Progenitor cell of endocrine pancreas (in vitro differentiated cells): Measurements from ENCODE around the gene POU6F1. TPM values are rescaled to one million over a fixed set of nuclear protein-coding genes. Genes with fewer than 3 reads are reported as not detected.
"Not testable (repeated sequence)": the region's sequence is repeated elsewhere in the genome, so short reads cannot be mapped to it uniquely, and the experiment has no call there.

ENCODE experiments used
- DNase-seq: peaks from one replicate; pipeline ENCODE4 v3.0.0; 2021; ENCODE audit warnings: low spot score; ENCODE audit not compliant: unreplicated experiment
- H3K27ac Mint-ChIP-seq: 2 replicates; pipeline ENCODE4 v1.8.0; 2021; ENCODE audit warnings: mild to moderate bottlenecking, moderate library complexity, mixed read lengths
- H3K27me3 Mint-ChIP-seq: 2 replicates; pipeline ENCODE4 v1.8.0; 2021; ENCODE audit warnings: mixed read lengths
- H3K36me3 Mint-ChIP-seq: 2 replicates; pipeline ENCODE4 v1.8.0; 2022; ENCODE audit warnings: mixed read lengths; ENCODE audit not compliant: insufficient read depth
- H3K4me1 Mint-ChIP-seq: 2 replicates; pipeline ENCODE4 v1.8.0; 2021; ENCODE audit warnings: low read depth, mixed read lengths
- H3K4me3 Mint-ChIP-seq: 2 replicates; pipeline ENCODE4 v1.8.0; 2021; ENCODE audit warnings: low read depth, mild to moderate bottlenecking, moderate library complexity, mixed read lengths
- H3K9me3 Mint-ChIP-seq: 2 replicates; pipeline ENCODE4 v1.8.0; 2021; ENCODE audit warnings: low read depth, mixed read lengths
- total RNA-seq: library from RNA; stranded (reverse); gene quantifications from 2 replicates; pipeline ENCODE4 v1.2.1, GENCODE V29; 2021
- TF ChIP-seq, protein P1 (sequence below): fragments of 200-600 bp; sonication (generic); IDR thresholded peaks from one replicate; pipeline ENCODE4 v1.5.0; 2021; ENCODE audit warnings: antibody characterized with exemption, mild to moderate bottlenecking; ENCODE audit not compliant: unreplicated experiment

POU6F1 gene
- total RNA-seq, 1 donor from 2014 or later: 8.2 TPM

DNA sequence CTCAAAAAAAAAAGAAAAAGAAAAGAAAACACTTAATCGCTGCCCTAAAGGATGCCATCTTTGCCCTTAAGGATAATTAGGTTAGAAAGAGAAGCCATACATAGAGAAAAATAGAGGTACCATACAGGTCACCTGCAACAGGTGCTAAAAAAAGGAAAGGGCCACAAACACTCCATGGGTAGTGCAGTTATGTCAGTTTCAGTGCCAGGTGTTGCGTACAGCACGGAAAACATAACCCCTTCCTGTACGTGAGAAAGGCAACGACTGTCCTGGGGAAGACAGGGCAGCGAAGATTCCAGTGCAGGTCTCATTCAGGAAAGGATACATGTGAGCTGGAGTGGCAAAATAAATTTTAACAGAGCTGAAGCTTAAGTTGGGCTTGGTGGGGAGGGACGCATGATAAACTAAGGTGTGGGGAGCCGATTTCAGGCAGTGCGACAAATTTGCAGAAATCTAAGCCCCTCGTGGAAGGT, 20.2 kb upstream of the POU6F1 start:
- Mint-ChIP-seq H3K4me1 (peaks cover 6% of the 10 kb centered on the region), H3K27me3 (no peaks in the 10 kb centered on the region), H3K4me3 (peak overlapping the region; percentile 96), H3K27ac (peak overlapping the region; percentile 100), H3K36me3 (peaks cover 12% of the 10 kb centered on the region), H3K9me3 (no peaks in the 10 kb centered on the region)
- TF ChIP-seq, protein P1, sequence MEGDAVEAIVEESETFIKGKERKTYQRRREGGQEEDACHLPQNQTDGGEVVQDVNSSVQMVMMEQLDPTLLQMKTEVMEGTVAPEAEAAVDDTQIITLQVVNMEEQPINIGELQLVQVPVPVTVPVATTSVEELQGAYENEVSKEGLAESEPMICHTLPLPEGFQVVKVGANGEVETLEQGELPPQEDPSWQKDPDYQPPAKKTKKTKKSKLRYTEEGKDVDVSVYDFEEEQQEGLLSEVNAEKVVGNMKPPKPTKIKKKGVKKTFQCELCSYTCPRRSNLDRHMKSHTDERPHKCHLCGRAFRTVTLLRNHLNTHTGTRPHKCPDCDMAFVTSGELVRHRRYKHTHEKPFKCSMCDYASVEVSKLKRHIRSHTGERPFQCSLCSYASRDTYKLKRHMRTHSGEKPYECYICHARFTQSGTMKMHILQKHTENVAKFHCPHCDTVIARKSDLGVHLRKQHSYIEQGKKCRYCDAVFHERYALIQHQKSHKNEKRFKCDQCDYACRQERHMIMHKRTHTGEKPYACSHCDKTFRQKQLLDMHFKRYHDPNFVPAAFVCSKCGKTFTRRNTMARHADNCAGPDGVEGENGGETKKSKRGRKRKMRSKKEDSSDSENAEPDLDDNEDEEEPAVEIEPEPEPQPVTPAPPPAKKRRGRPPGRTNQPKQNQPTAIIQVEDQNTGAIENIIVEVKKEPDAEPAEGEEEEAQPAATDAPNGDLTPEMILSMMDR: no peak
- no peak for DNase-seq

DNA sequence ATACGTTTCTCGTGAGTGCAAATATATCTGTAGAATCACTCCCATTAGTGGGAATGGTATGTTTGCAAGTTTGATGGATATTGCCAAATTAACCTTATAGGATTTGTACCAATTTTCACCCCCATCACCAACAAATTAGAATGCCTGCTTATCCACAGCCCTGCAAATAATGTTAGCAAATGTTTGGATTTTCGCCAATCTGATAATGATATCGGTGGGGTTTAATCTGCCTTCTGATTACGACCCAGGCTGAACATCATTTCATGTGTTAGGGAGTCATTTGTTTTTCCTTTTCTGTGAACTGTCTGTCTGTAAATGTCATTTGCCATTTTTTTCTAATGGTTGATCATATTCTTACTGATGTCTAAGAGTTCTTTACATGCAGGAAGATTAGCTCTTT, 16.7 kb upstream of the POU6F1 start:
- TF ChIP-seq, protein P1: no peak
- Mint-ChIP-seq H3K9me3 (no peaks in the 10 kb centered on the region), H3K36me3 (no peaks in the 10 kb centered on the region), H3K27me3 (no peaks in the 10 kb centered on the region), H3K27ac (no peak overlapping the region), H3K4me3 (no peak overlapping the region), H3K4me1 (peaks cover 3% of the 10 kb centered on the region)
- DNase-seq: no peak

DNA sequence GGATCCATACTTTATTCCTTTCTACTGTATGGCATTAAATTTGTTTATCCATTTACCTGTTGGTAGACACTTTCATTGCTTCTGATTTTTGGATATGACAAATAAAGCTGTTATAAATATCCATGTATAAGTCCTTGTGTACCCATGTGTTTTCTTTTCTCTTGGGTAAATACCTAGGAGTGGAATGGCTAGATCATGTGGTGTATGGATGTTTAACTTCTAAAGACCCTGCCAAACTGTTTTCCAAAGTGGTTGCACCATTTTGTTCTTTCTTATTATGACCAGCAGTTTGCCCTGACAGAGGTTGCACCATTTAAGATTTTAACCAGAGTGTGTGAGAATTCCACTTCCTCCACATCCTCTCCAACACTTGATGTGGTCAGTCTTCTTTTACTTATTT, 14.8 kb upstream of the POU6F1 start:
- Mint-ChIP-seq H3K27me3 (no peaks in the 10 kb centered on the region), H3K9me3 (no peaks in the 10 kb centered on the region), H3K4me3 (no peak overlapping the region), H3K36me3 (no peaks in the 10 kb centered on the region), H3K4me1 (no peaks in the 10 kb centered on the region), H3K27ac (no peak overlapping the region)
- TF ChIP-seq, protein P1: no peak
- DNase-seq: no peak

DNA sequence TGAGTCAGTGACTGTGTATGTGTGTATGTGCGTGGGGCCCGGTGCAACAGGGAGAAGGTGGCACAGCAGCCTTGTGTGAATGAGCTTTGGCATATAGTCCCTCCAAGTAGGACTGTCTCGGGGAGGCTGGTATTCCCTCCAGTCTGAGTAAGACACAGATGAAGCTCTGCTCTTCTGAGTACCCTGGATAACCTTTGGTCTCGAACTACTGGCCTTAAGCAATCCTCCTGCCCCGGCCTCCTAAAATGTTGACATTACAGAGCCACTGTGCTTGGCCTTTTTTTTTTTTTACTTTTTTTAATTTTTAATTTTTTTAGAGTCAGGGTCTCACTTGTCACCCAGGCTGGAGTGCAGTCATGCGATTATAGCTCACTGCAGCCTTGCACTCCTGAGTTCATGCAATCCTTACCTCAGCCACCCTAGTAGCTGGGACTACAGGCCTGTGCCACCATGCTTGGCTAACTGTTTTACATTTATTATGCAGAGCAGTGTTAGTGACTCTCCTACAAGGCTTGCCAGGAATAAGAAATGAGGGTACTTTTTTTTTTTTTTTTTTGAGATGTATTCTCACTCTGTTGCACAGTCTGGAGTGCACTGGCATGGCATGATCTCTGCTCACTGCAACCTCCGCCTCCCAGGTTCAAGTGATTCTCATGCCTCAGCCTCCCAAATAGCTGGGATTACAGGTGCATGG, 11.4 kb upstream of the POU6F1 start:
- no peaks in the 10 kb centered on the region for H3K4me1 Mint-ChIP-seq
- no peaks in the 10 kb centered on the region for H3K27me3 Mint-ChIP-seq
- H3K9me3 Mint-ChIP-seq: no peaks in the 10 kb centered on the region
- no peak overlapping the region for H3K27ac Mint-ChIP-seq
- DNase-seq: no peak
- H3K36me3 Mint-ChIP-seq: no peaks in the 10 kb centered on the region
- TF ChIP-seq, protein P1: no peak
- no peak overlapping the region for H3K4me3 Mint-ChIP-seq

DNA sequence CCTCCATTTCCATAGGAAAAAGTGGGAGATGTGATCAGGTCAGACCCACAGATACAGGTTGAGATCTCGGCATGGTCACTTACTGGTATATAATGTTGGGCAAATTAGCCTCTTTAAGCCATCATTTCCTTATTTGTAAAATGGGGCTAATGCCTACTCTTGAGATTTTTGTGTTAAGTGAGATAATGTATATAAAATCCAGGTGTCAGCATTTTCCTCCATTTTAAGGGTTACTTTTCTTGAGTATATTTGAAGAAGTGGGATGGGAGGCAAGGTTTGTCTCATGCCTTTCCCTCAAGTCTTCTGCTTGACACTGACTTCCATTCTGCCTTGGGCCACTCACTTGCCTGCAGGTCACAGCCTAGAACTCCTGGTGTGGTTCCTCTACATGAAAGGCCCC, 10.1 kb upstream of the POU6F1 start:
- Mint-ChIP-seq H3K27me3 (no peaks in the 10 kb centered on the region), H3K4me1 (no peaks in the 10 kb centered on the region), H3K27ac (no peak overlapping the region), H3K4me3 (no peak overlapping the region), H3K36me3 (no peaks in the 10 kb centered on the region), H3K9me3 (no peaks in the 10 kb centered on the region)
- TF ChIP-seq, protein P1: no peak
- no peak for DNase-seq

DNA sequence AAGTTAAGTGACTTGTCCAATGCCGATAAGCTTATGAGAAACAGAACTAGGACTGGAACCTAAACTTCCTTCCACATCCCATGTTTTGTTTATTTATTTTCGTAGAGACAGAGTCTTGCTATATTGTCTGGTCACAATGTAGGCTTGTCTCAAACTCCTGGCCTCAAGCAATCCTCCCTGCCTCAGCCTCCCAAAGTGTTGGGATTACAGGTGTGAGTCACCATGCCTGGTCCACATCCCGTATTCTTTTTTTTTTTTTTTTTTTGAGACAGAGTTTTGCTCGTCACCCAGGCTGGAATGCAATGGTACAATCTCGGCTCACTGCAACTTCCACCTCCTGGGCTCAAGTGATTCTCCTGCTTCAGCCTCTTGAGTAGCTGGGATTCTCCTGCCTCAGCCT, 9.2 kb upstream of the POU6F1 start:
- not testable (repeated sequence) for H3K4me1 Mint-ChIP-seq, H3K9me3 Mint-ChIP-seq, H3K36me3 Mint-ChIP-seq, H3K27ac Mint-ChIP-seq, H3K4me3 Mint-ChIP-seq, DNase-seq, H3K27me3 Mint-ChIP-seq
